ENCODE data around the gene BCOR. TPM values are rescaled to one million over a fixed set of nuclear protein-coding genes. Genes with fewer than 3 reads are reported as not detected.

The BCOR gene
- total and polyA plus RNA-seq, 2 of the 8 experiments (the other 6 are each of a cell fraction or from before 2014, with no cell fraction given): 25.0 to 50.8 TPM

DNA sequence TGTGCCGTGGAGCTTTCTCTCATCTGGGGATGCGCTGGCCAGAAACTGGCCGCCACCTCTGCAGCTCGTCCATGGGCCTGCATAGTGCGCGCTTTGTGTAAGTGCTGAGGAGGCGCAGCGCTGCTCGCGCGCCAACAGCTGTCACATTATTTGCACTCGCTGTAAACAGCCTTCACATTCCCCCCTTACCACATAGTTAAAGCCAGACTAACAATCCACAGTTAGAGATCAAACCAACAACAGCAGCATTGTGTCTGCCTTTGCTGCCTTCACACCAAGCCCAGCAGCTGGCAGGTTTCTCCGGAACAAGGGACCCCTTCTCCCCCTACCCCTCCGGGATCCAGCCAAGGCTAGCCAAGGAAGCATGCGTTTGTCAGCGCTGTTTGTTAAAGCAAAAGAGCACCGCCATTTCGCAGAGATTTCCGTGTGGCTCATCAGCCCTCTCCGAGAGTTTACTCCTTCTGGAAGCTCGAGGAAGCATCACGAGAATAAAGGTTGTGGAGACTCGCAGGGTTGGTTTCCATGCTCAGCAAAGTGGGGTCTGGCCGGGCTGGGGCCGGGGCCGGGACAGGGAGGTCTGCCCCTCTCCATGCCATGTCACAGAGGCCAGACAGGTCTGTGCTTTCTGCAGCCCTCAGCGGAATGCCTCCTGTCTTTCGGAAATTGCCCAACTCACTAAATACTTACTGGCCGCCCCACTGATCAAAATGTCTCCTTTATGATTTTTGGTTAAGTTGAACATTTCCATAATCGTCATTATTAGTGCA, 11.0 kb downstream of the BCOR start (continued):
- TF ChIP-seq, protein P1, sequence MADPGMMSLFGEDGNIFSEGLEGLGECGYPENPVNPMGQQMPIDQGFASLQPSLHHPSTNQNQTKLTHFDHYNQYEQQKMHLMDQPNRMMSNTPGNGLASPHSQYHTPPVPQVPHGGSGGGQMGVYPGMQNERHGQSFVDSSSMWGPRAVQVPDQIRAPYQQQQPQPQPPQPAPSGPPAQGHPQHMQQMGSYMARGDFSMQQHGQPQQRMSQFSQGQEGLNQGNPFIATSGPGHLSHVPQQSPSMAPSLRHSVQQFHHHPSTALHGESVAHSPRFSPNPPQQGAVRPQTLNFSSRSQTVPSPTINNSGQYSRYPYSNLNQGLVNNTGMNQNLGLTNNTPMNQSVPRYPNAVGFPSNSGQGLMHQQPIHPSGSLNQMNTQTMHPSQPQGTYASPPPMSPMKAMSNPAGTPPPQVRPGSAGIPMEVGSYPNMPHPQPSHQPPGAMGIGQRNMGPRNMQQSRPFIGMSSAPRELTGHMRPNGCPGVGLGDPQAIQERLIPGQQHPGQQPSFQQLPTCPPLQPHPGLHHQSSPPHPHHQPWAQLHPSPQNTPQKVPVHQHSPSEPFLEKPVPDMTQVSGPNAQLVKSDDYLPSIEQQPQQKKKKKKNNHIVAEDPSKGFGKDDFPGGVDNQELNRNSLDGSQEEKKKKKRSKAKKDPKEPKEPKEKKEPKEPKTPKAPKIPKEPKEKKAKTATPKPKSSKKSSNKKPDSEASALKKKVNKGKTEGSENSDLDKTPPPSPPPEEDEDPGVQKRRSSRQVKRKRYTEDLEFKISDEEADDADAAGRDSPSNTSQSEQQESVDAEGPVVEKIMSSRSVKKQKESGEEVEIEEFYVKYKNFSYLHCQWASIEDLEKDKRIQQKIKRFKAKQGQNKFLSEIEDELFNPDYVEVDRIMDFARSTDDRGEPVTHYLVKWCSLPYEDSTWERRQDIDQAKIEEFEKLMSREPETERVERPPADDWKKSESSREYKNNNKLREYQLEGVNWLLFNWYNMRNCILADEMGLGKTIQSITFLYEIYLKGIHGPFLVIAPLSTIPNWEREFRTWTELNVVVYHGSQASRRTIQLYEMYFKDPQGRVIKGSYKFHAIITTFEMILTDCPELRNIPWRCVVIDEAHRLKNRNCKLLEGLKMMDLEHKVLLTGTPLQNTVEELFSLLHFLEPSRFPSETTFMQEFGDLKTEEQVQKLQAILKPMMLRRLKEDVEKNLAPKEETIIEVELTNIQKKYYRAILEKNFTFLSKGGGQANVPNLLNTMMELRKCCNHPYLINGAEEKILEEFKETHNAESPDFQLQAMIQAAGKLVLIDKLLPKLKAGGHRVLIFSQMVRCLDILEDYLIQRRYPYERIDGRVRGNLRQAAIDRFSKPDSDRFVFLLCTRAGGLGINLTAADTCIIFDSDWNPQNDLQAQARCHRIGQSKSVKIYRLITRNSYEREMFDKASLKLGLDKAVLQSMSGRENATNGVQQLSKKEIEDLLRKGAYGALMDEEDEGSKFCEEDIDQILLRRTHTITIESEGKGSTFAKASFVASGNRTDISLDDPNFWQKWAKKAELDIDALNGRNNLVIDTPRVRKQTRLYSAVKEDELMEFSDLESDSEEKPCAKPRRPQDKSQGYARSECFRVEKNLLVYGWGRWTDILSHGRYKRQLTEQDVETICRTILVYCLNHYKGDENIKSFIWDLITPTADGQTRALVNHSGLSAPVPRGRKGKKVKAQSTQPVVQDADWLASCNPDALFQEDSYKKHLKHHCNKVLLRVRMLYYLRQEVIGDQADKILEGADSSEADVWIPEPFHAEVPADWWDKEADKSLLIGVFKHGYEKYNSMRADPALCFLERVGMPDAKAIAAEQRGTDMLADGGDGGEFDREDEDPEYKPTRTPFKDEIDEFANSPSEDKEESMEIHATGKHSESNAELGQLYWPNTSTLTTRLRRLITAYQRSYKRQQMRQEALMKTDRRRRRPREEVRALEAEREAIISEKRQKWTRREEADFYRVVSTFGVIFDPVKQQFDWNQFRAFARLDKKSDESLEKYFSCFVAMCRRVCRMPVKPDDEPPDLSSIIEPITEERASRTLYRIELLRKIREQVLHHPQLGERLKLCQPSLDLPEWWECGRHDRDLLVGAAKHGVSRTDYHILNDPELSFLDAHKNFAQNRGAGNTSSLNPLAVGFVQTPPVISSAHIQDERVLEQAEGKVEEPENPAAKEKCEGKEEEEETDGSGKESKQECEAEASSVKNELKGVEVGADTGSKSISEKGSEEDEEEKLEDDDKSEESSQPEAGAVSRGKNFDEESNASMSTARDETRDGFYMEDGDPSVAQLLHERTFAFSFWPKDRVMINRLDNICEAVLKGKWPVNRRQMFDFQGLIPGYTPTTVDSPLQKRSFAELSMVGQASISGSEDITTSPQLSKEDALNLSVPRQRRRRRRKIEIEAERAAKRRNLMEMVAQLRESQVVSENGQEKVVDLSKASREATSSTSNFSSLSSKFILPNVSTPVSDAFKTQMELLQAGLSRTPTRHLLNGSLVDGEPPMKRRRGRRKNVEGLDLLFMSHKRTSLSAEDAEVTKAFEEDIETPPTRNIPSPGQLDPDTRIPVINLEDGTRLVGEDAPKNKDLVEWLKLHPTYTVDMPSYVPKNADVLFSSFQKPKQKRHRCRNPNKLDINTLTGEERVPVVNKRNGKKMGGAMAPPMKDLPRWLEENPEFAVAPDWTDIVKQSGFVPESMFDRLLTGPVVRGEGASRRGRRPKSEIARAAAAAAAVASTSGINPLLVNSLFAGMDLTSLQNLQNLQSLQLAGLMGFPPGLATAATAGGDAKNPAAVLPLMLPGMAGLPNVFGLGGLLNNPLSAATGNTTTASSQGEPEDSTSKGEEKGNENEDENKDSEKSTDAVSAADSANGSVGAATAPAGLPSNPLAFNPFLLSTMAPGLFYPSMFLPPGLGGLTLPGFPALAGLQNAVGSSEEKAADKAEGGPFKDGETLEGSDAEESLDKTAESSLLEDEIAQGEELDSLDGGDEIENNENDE (IDR thresholded peaks at IDR 0.05; ENCODE audit: insufficient replicate concordance, low read length): no peak
- TF ChIP-seq YY1 (IDR thresholded peaks at IDR 0.05; ENCODE audit: low read depth, low read length): no peak
- TF ChIP-seq BACH1 (IDR thresholded peaks at IDR 0.05; ENCODE audit: low read length): no peak
- TF ChIP-seq NRF1 (IDR thresholded peaks at IDR 0.05; ENCODE audit: low read depth, low read length): no peak
- TF ChIP-seq ATF2 (IDR thresholded peaks at IDR 0.05; ENCODE audit: low read length): no peak
- no peak for TF ChIP-seq SUZ12 (IDR thresholded peaks at IDR 0.05; ENCODE audit: low read length)
- no peak for TF ChIP-seq BCL11A (IDR thresholded peaks at IDR 0.05; ENCODE audit: low read depth in 2 of 2, low read length in 2 of 2)
- no peak for TF ChIP-seq POU5F1 (IDR thresholded peaks at IDR 0.05; ENCODE audit: low read depth, low read length)
- no peak for TF ChIP-seq SAP30 (IDR thresholded peaks at IDR 0.05; ENCODE audit: insufficient read depth, insufficient replicate concordance, low read length)

Data from H1 (cell line).